Measurements from ENCODE around the gene EML5.

- TF ChIP-seq CTCF (IDR thresholded peaks at IDR 0.05; ENCODE audit: poor library complexity) (no peak), EZH2 (IDR thresholded peaks at IDR 0.05; ENCODE audit: borderline replicate concordance) (no peak), EZH2phosphoT487 (IDR thresholded peaks at IDR 0.05; ENCODE audit: low read depth, severe bottlenecking, unreplicated experiment) (no peak)
These were observed 220.6 kb downstream of the EML5 start for GRCh38 chr14:88572117-88572516.
